HG03342 (cell line): ENCODE measurements around the gene NUP210.
A peak's percentile ranks its signal among the peaks of the same experiment; 100 is the strongest.

Experiments
- ATAC-seq: cut with Tn5 transposase; IDR thresholded peaks from one replicate; pipeline ENCODE4 v1.9.1; 2021; ENCODE audit warnings: mild to moderate bottlenecking, moderate library complexity; ENCODE audit not compliant: unreplicated experiment

Gene NUP210

GRCh38 chr3:13407926-13408325, 12.2 kb downstream of the NUP210 start:
- no peak for ATAC-seq

- no peak for ATAC-seq
Measured at GRCh38 chr3:13407475-13407874, 12.6 kb downstream of the NUP210 start.

GRCh38 chr3:13406190-13406589, 13.9 kb downstream of the NUP210 start:
- ATAC-seq = no peak

GRCh38 chr3:13405614-13406013, 14.5 kb downstream of the NUP210 start:
- ATAC-seq = no peak

GRCh38 chr3:13404626-13405452, 15.3 kb downstream of the NUP210 start:
- no peak for ATAC-seq

GRCh38 chr3:13403847-13404246, 16.3 kb downstream of the NUP210 start:
- no peak for ATAC-seq

GRCh38 chr3:13403213-13403819, 16.8 kb downstream of the NUP210 start:
- no peak for ATAC-seq

- no peak for ATAC-seq
Measured at GRCh38 chr3:13401149-13401548, 19.0 kb downstream of the NUP210 start.

GRCh38 chr3:13400114-13400673, 19.9 kb downstream of the NUP210 start:
- ATAC-seq = no peak

- no peak for ATAC-seq
Measured at GRCh38 chr3:13399603-13400002, 20.5 kb downstream of the NUP210 start.

- no peak for ATAC-seq
Measured at GRCh38 chr3:13397316-13397715, 22.8 kb downstream of the NUP210 start.

GRCh38 chr3:13394363-13394762, 25.8 kb downstream of the NUP210 start:
- ATAC-seq = no peak

GRCh38 chr3:13393427-13394360, 26.4 kb downstream of the NUP210 start:
- ATAC-seq = no peak

- ATAC-seq = no peak
Measured at GRCh38 chr3:13391308-13391707, 28.8 kb downstream of the NUP210 start.

- ATAC-seq = no peak
Measured at GRCh38 chr3:13389378-13389777, 30.7 kb downstream of the NUP210 start.

GRCh38 chr3:13388816-13389215, 31.3 kb downstream of the NUP210 start:
- ATAC-seq = no peak

GRCh38 chr3:13385373-13385965, 34.7 kb downstream of the NUP210 start:
- no peak for ATAC-seq

GRCh38 chr3:13380971-13381370, 39.2 kb downstream of the NUP210 start:
- no peak for ATAC-seq

GRCh38 chr3:13379201-13379830, 40.8 kb downstream of the NUP210 start:
- ATAC-seq = no peak

GRCh38 chr3:13378155-13378554, 42.0 kb downstream of the NUP210 start:
- ATAC-seq = peak; percentile 65
